K562 (cell line): ENCODE measurements around the gene PARD3B. TPM values are rescaled to one million over a fixed set of nuclear protein-coding genes. Genes with fewer than 3 reads are reported as not detected.

Source experiments
- ATAC-seq: fragments of 200-7000 bp; cut with Tn5 transposase; 3 replicates; pipeline ENCODE4 v1.9.1; 2020; ENCODE audit warnings: moderate library complexity
- BruUV-seq: library from RNA; stranded (reverse); fragments of 400-500 nt; replicated peaks from 2 replicates; lab custom pipeline; 2021; lab: Mats Ljungman, UMichigan
- CTCF ChIA-PET: fragments of 300-600 bp; formaldehyde crosslinking; extraction: SDS; loops from one replicate; lab custom pipeline; 2021; ENCODE audit warnings: low intra/inter-chr PET ratio; lab: Yijun Ruan, JAX
- POLR2A ChIA-PET: fragments of 300-600, 350-650 bp; sonication (Branson Sonifier 250); formaldehyde crosslinking; extraction: SDS; loops from one replicate; lab custom pipeline; 2021; ENCODE audit warnings: antibody characterized with exemption, inconsistent platforms; lab: Yijun Ruan, JAX
- DNase-seq, 4 experiments: peaks; one replicate each; pipeline versions ENCODE4 v3.0.0 to v3.0.0-alpha.2; 2011 to 2018; ENCODE audit warnings: low spot score in 3 of 4, mixed read lengths in 3 of 4; ENCODE audit errors: extremely low read depth in 1 of 4
- FAIRE-seq: peaks from 2 replicates; lab custom pipeline; 2011; peaks lifted over from hg19 to GRCh38; lab: Jason Lieb, UNC
- H2AFZ ChIP-seq: 2 replicates; pipeline ENCODE4 v1.6.0; 2011; ENCODE audit warnings: low read depth, low read length, control low read depth, inconsistent platforms
- H3K27ac ChIP-seq: fragments of 200-600 bp; 3 replicates; pipeline ENCODE4 v1.8.0; 2011; ENCODE audit warnings: low read depth, mild to moderate bottlenecking, control low read depth, inconsistent platforms, low read length, moderate library complexity, mixed read lengths; ENCODE audit errors: extremely low read depth
- H3K27me3 ChIP-seq, 2 experiments: fragments of 300-600 bp in 1 of 2; 2 replicates in 1 of 2; 3 replicates in 1 of 2; pipeline versions ENCODE4 v1.6.0 to v1.8.0; 2011; ENCODE audit warnings: inconsistent platforms in 2 of 2, low read length in 2 of 2, mild to moderate bottlenecking in 1 of 2, mixed read lengths in 1 of 2, moderate library complexity in 1 of 2; ENCODE audit not compliant: control insufficient read depth in 2 of 2, insufficient read depth in 2 of 2
- H3K36me3 ChIP-seq: fragments of 300-600 bp; 3 replicates; pipeline ENCODE4 v1.8.0; 2011; ENCODE audit warnings: mild to moderate bottlenecking, low read length, inconsistent platforms; ENCODE audit not compliant: control insufficient read depth, insufficient read depth
- H3K4me1 ChIP-seq, 2 experiments: fragments of 200-600 bp in 1 of 2; replicated peaks in 1 of 2; 2 replicates in 1 of 2; 3 replicates in 1 of 2; pipeline versions ENCODE4 v1.5.1 to v1.8.0; 2011; ENCODE audit warnings: inconsistent platforms in 2 of 2, low read length in 2 of 2, mild to moderate bottlenecking in 1 of 2, mixed read lengths in 1 of 2, moderate library complexity in 1 of 2; ENCODE audit not compliant: control insufficient read depth in 2 of 2, insufficient read depth in 2 of 2
- H3K4me2 ChIP-seq: 2 replicates; pipeline ENCODE4 v1.6.1; 2011; ENCODE audit warnings: low read length, control low read depth, inconsistent platforms, mixed read lengths; ENCODE audit not compliant: insufficient read depth
- H3K4me3 ChIP-seq: fragments of 200-600 bp; sonication (generic), shearing (Covaris generic); 2 replicates; pipeline ENCODE4 v1.5.1; 2016; ENCODE audit warnings: control low read depth, inconsistent platforms
- H3K79me2 ChIP-seq: fragments of 200-600 bp; 3 replicates; pipeline ENCODE4 v1.8.0; 2011; ENCODE audit warnings: low read length, inconsistent platforms; ENCODE audit not compliant: control insufficient read depth, insufficient read depth
- H3K9ac ChIP-seq, 2 experiments: 2 replicates each; pipeline versions ENCODE4 v1.6.0 to v1.6.1; 2011; ENCODE audit warnings: low read depth in 2 of 2, low read length in 2 of 2, control low read depth in 1 of 2, inconsistent platforms in 1 of 2, mild to moderate bottlenecking in 1 of 2, mixed read lengths in 1 of 2; ENCODE audit not compliant: insufficient read depth in 1 of 2
- H3K9me1 ChIP-seq: one replicate; pipeline ENCODE4 v1.6.0; 2011; ENCODE audit warnings: inconsistent platforms, mild to moderate bottlenecking, low read length, moderate library complexity; ENCODE audit not compliant: control insufficient read depth, insufficient read depth
- H3K9me3 ChIP-seq: replicated peaks from 2 replicates; pipeline ENCODE4 v1.5.1; 2011; ENCODE audit warnings: low read depth, low read length, inconsistent platforms; ENCODE audit not compliant: control insufficient read depth, insufficient read depth
- H4K20me1 ChIP-seq: replicated peaks from 2 replicates; pipeline ENCODE4 v1.6.1; 2011; ENCODE audit warnings: low read length, inconsistent platforms, mixed read lengths; ENCODE audit not compliant: control insufficient read depth, insufficient read depth
- FOXK2 ChIP-seq, 2 experiments: fragments of 450-650 bp; IDR thresholded peaks in 1 of 2; conservative IDR thresholded peaks in 1 of 2; 2 replicates each; pipeline ENCODE4 v1.6.1; 2016; ENCODE audit warnings: low read depth in 2 of 2, mild to moderate bottlenecking in 1 of 2
- ZBTB17 ChIP-seq: fragments of 450-650 bp; formaldehyde crosslinking; IDR thresholded peaks from 2 replicates; pipeline ENCODE4 v1.4.0; 2020; ENCODE audit warnings: mild to moderate bottlenecking
- ZBTB33 ChIP-seq: sonication (generic); formaldehyde crosslinking; IDR thresholded peaks from 2 replicates; pipeline ENCODE4 v1.8.1; 2023; ENCODE audit warnings: mild to moderate bottlenecking, missing genetic modification reagents
- ZNF184 ChIP-seq: sonication (generic); formaldehyde crosslinking; IDR thresholded peaks from 2 replicates; pipeline ENCODE4 v1.5.0; 2020; ENCODE audit warnings: missing genetic modification reagents
- ZNF507 ChIP-seq: conservative IDR thresholded peaks from 2 replicates; pipeline ENCODE4 v1.6.1; 2017; ENCODE audit warnings: missing genetic modification characterization, missing compliant biosample characterization
- WGBS: fragments of 100-300 bp; shearing (Covaris generic); methylation state at CpG from one replicate; pipeline ENCODE4 v1.1.6; 2016; ENCODE audit warnings: low coverage, mixed read lengths; ENCODE audit not compliant: insufficient coverage; ENCODE audit errors: missing lambda C conversion rate; 5-methylcytosine and 5-hydroxymethylcytosine counted together
- in situ Hi-C: fragments of 300-500 bp; cut with MboI; formaldehyde crosslinking; loops from 4 replicates; pipeline ENCODE4 v1.15.0; 2018; ENCODE audit warnings: inconsistent platforms, mixed read lengths
- intact Hi-C: fragments of 100-400 bp; cut with micrococcal nuclease; formaldehyde crosslinking; loops from 2 replicates; pipeline ENCODE4 v1.14.2; 2022
- polyA plus RNA-seq, 8 experiments: library from polyadenylated mRNA; depleted of rRNA in 4 of 8; stranded (reverse) in 5 of 8; unstranded in 3 of 8; fragments of >200 nt; fragmentation: Nextera tagmentation in 2 of 8; fragmentation: Illumina TruSeq in 1 of 8; extraction: Ambion mirVana in 2 of 8; extraction: Trizol in 1 of 8; gene quantifications; 2 replicates each; pipeline versions ENCODE4 v1.2.1 to v1.2.3, GENCODE V29; 2011 to 2014; ENCODE audit warnings: inconsistent platforms in 1 of 8, missing spikeins in 1 of 8
- total RNA-seq, 7 experiments: library from RNA; depleted of rRNA in 6 of 7; stranded (reverse); fragments of >200 nt in 6 of 7; fragmentation: Illumina TruSeq in 2 of 7; extraction: Trizol in 2 of 7; gene quantifications; 2 replicates each; pipeline versions ENCODE4 v1.2.1 to v1.2.3, GENCODE V29; 2011 to 2021; ENCODE audit warnings: low replicate concordance in 1 of 7
- TF ChIP-seq, protein P1 (sequence below): fragments of 450-650 bp; formaldehyde crosslinking; IDR thresholded peaks from 2 replicates; pipeline ENCODE4 v1.4.0; 2020; ENCODE audit warnings: mild to moderate bottlenecking

Gene PARD3B
- total and polyA plus RNA-seq, 9 of the 15 experiments (the other 6 are each of a cell fraction or from before 2014, with no cell fraction given), result 0.15 to 3.0 (median 1.1) TPM

GRCh38 chr2:204652063-204652462, 106.8 kb downstream of the PARD3B start:
- no peaks in the 10 kb centered on the region for H3K36me3 ChIP-seq
- no TSS peak for BruUV-seq
- in situ Hi-C loops, result no loop called here
- no peaks in the 10 kb centered on the region for H3K4me1 ChIP-seq
- no peaks in the 10 kb centered on the region for H3K9me1 ChIP-seq
- CTCF ChIA-PET, result no interaction called here
- H3K9ac ChIP-seq, result no peak overlapping the region
- FAIRE-seq, result no peak
- H3K4me3 ChIP-seq, result no peak overlapping the region
- WGBS, result 28% methylated on average over 4 of the region's 4 CpGs
- H3K9me3 ChIP-seq, result no peaks in the 10 kb centered on the region
- H3K27ac ChIP-seq, result no peak overlapping the region
- no peak overlapping the region for H3K4me2 ChIP-seq
- no peaks in the 10 kb centered on the region for H4K20me1 ChIP-seq
- DNase-seq, result no peak
- TF ChIP-seq FOXK2 (conservative IDR thresholded peaks at IDR 0.05 in 1 of 2, IDR thresholded peaks at IDR 0.05 in 1 of 2; ENCODE audit: low read depth in 2 of 2) (no peak), ZNF184 (CRISPR knock-in tag) (no peak), ZBTB17 (CRISPR knock-in tag) (no peak), ZBTB33 (CRISPR knock-in tag) (no peak), ZNF507 (tag) (no peak)
- TF ChIP-seq, protein P1, sequence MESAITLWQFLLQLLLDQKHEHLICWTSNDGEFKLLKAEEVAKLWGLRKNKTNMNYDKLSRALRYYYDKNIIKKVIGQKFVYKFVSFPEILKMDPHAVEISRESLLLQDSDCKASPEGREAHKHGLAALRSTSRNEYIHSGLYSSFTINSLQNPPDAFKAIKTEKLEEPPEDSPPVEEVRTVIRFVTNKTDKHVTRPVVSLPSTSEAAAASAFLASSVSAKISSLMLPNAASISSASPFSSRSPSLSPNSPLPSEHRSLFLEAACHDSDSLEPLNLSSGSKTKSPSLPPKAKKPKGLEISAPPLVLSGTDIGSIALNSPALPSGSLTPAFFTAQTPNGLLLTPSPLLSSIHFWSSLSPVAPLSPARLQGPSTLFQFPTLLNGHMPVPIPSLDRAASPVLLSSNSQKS (CRISPR knock-in tag), result no peak
- no peaks in the 10 kb centered on the region for H3K79me2 ChIP-seq
- ATAC-seq, result no peak
- intact Hi-C loops, result no loop called here
- POLR2A ChIA-PET, result no interaction called here
- no peak overlapping the region for H2AFZ ChIP-seq
- no peaks in the 10 kb centered on the region for H3K27me3 ChIP-seq
